Right lobe of liver (tissue), 4 donors: ENCODE measurements around the gene OMD.

ENCODE experiments used
- CTCF ChIP-seq, 4 donors: fragments of 200-600 bp in 3 of 4; fragments of 450-650 bp in 1 of 4; IDR thresholded peaks; one replicate each; pipeline versions ENCODE4 v1.5.1 to v1.8.0; 2016 to 2022; ENCODE audit warnings: antibody characterized with exemption in 4 of 4, mild to moderate bottlenecking in 2 of 4
- POLR2A ChIP-seq: fragments of 450-650 bp; IDR thresholded peaks from one replicate; pipeline ENCODE4 v1.6.1; 2017; ENCODE audit warnings: antibody characterized with exemption, mild to moderate bottlenecking
- donor health status: DM: no; HTN: no; CAD: no.
- donor health status: DM: no; HTN: no; CAD: no.
- donor health status: DM: no; HTN: yes; CAD: no.

GRCh38 chr9:92385477-92385876, 38.8 kb downstream of the OMD start:
- TF ChIP-seq CTCF (IDR thresholded peaks at IDR 0.05): no peak
- TF ChIP-seq POLR2A: no peak
